Right atrium auricular region (tissue), 2 donors: ENCODE data around the gene ETHE1. TPM values are rescaled to one million over a fixed set of nuclear protein-coding genes. Genes with fewer than 3 reads are reported as not detected.

Experiments used
- DNase-seq: peaks from one replicate; pipeline ENCODE4 v3.0.0-alpha.2; 2019; ENCODE audit warnings: low spot score
- H3K27ac ChIP-seq, 2 donors: fragments of 200-600 bp; sonication (generic); 1 replicate in 1 of 2; 2 replicates in 1 of 2; pipeline ENCODE4 v1.5.1; 2016 to 2019
- H3K27me3 ChIP-seq, 2 donors: fragments of 200-600 bp; sonication (generic); one replicate each; pipeline versions ENCODE4 v1.5.1 to v1.6.0; 2017 to 2019
- H3K36me3 ChIP-seq: fragments of 200-600 bp; sonication (generic); one replicate; pipeline ENCODE4 v1.5.1; 2016
- H3K4me1 ChIP-seq, 2 donors: fragments of 200-600 bp; sonication (generic); one replicate each; pipeline versions ENCODE4 v1.5.1 to v1.6.0; 2017 to 2019
- H3K4me3 ChIP-seq, 2 donors: fragments of 200-600 bp; sonication (generic); 1 replicate in 1 of 2; 2 replicates in 1 of 2; pipeline ENCODE4 v1.5.1; 2017 to 2019; ENCODE audit warnings: mild to moderate bottlenecking in 1 of 2, moderate library complexity in 1 of 2
- H3K9me3 ChIP-seq, 2 donors: fragments of 200-600 bp; sonication (generic); one replicate each; pipeline ENCODE4 v1.5.1; 2019
- total RNA-seq, 2 donors: library from RNA; depleted of rRNA; stranded (reverse); fragments of >200 nt; gene quantifications; one replicate each; pipeline ENCODE4 v1.1.0, GENCODE V29; 2016
- TF ChIP-seq, protein P1 (sequence below), 2 donors: fragments of 200-600 bp; sonication (generic); IDR thresholded peaks; one replicate each; pipeline ENCODE4 v1.5.1; 2019; ENCODE audit warnings: antibody characterized with exemption in 2 of 2

The ETHE1 gene
- total RNA-seq, 2 donors from 2014 or later: 17.9 to 25.4 TPM

DNA sequence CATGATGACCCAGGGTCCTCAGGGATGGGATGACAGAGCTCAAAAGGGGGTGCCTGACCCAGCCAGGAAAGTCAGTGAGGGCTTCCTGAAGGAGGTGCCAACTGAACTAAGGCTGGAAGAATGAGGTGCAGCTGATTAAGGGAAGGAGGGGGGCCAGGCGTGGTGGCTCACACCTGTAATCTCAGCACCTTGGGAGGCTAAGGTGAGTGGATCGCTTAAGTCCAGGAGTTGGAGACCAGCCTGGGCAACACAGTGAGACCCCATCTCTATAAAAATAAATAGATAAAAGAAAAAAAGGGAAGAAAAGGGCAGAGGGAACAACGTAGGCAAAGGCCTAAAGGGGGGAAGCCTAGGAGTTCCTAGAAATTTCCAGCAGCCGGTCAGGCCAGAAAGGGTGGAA, 52.5 kb downstream of the ETHE1 start:
- Histone ChIP-seq H3K4me3 (peak overlapping the region in 1 of 2 donors; percentile 48), H3K27me3 (no peaks in the 10 kb centered on the region), H3K27ac (peak overlapping the region; percentile 68 to 75), H3K4me1 (peaks cover 0 to 12% of the 10 kb centered on the region in 2 donors), H3K36me3 (no peaks in the 10 kb centered on the region), H3K9me3 (no peaks in the 10 kb centered on the region)
- no peak for DNase-seq
- TF ChIP-seq, protein P1, sequence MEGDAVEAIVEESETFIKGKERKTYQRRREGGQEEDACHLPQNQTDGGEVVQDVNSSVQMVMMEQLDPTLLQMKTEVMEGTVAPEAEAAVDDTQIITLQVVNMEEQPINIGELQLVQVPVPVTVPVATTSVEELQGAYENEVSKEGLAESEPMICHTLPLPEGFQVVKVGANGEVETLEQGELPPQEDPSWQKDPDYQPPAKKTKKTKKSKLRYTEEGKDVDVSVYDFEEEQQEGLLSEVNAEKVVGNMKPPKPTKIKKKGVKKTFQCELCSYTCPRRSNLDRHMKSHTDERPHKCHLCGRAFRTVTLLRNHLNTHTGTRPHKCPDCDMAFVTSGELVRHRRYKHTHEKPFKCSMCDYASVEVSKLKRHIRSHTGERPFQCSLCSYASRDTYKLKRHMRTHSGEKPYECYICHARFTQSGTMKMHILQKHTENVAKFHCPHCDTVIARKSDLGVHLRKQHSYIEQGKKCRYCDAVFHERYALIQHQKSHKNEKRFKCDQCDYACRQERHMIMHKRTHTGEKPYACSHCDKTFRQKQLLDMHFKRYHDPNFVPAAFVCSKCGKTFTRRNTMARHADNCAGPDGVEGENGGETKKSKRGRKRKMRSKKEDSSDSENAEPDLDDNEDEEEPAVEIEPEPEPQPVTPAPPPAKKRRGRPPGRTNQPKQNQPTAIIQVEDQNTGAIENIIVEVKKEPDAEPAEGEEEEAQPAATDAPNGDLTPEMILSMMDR (IDR thresholded peaks at IDR 0.05): no peak

DNA sequence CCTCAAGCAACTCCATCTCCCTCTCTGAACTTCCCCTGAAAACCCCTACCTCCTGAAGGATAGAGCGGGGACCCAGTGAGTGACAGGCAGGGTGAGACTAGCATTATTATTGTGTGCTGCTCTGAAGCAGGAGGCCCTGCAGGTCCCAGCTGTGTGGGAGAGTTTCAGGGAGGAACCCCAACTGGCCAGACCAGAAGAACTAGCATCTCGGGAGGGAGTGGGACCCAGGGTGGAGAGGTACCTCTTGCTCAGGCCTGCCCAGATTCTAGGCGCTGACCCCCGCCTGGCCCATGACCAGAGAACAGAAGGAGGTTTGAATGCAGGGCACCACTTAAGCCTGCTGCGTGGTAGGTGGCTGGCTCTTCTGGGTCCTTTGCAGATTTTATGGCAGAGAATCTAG, 55.9 kb downstream of the ETHE1 start:
- Histone ChIP-seq H3K9me3 (no peaks in the 10 kb centered on the region), H3K36me3 (no peaks in the 10 kb centered on the region), H3K27me3 (no peaks in the 10 kb centered on the region), H3K4me1 (peaks cover 0 to 12% of the 10 kb centered on the region in 2 donors), H3K27ac (no peak overlapping the region), H3K4me3 (no peak overlapping the region)
- no peak for DNase-seq
- TF ChIP-seq, protein P1 (IDR thresholded peaks at IDR 0.05): no peak

DNA sequence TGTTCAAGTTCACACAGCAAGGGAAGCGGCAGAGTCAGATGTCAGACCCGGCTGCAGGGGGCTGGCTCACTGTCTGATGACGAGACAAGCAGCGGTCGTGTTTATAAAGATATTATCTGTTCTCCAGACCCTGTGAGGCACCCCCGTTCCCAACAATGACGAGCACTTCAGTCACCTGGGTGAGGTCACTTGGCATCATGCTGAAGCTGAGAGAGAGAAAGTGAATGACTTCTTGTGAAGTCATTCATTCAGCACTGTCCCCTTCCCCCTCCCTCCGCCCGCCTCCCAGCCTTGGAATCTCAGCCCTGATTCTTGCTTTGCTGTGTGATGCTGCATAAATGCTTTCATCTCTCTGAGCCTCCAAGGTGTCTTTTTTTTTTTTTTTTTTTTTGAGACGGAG, 56.7 kb downstream of the ETHE1 start:
- Histone ChIP-seq H3K9me3 (no peaks in the 10 kb centered on the region), H3K4me3 (no peak overlapping the region), H3K36me3 (no peaks in the 10 kb centered on the region), H3K27ac (no peak overlapping the region), H3K4me1 (peaks cover 0 to 13% of the 10 kb centered on the region in 2 donors), H3K27me3 (no peaks in the 10 kb centered on the region)
- DNase-seq: no peak
- TF ChIP-seq, protein P1 (IDR thresholded peaks at IDR 0.05): no peak

DNA sequence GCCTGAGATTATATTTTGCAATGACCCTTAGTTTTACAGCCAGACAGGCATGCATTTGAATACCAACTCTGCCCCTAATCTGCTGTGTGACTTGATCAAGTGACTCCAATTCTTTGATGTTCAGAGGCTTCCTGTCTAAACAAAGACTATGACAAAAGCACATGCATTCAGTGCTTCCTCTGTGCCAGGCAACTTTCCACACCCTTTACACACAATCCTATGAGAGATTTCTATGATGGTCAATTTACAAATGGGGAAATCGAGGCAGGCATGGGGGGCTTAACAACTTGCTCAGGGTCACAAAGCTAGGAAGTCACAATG, 57.9 kb downstream of the ETHE1 start:
- H3K4me1 ChIP-seq: peaks cover 0 to 10% of the 10 kb centered on the region in 2 donors
- H3K27me3 ChIP-seq: no peaks in the 10 kb centered on the region
- H3K36me3 ChIP-seq: no peaks in the 10 kb centered on the region
- DNase-seq: no peak
- no peaks in the 10 kb centered on the region for H3K9me3 ChIP-seq
- TF ChIP-seq, protein P1 (IDR thresholded peaks at IDR 0.05): no peak
- H3K27ac ChIP-seq: no peak overlapping the region
- H3K4me3 ChIP-seq: no peak overlapping the region

GRCh38 chr19:43468354-43469159, 58.4 kb downstream of the ETHE1 start:
- Histone ChIP-seq H3K27ac (no peak overlapping the region), H3K4me3 (no peak overlapping the region), H3K27me3 (no peaks in the 10 kb centered on the region), H3K9me3 (no peaks in the 10 kb centered on the region), H3K4me1 (peaks cover 0 to 11% of the 10 kb centered on the region in 2 donors), H3K36me3 (no peaks in the 10 kb centered on the region)
- TF ChIP-seq, protein P1 (IDR thresholded peaks at IDR 0.05): no peak
- DNase-seq: no peak

- TF ChIP-seq, protein P1 (IDR thresholded peaks at IDR 0.05): no peak
- no peaks in the 10 kb centered on the region for H3K9me3 ChIP-seq
These were observed 59.3 kb downstream of the ETHE1 start for GRCh38 chr19:43467730-43468129.

More at GRCh38 chr19:43467730-43468129, 59.3 kb downstream of the ETHE1 start:
- H3K4me3 ChIP-seq: no peak overlapping the region
- H3K4me1 ChIP-seq: peaks cover 0 to 15% of the 10 kb centered on the region in 2 donors
- H3K36me3 ChIP-seq: no peaks in the 10 kb centered on the region
- H3K27me3 ChIP-seq: no peaks in the 10 kb centered on the region
- H3K27ac ChIP-seq: no peak overlapping the region
- no peak for DNase-seq
